Panc1 (cell line): ENCODE data around the gene C3orf70. TPM values are rescaled to one million over a fixed set of nuclear protein-coding genes. Genes with fewer than 3 reads are reported as not detected.

Experiments used
- ATAC-seq: fragments of 200-7000 bp; cut with Tn5 transposase; 2 replicates; pipeline ENCODE4 v1.9.1; 2020; ENCODE audit warnings: mild to moderate bottlenecking, moderate library complexity
- BruUV-seq: library from RNA; stranded (reverse); fragments of 400-500 nt; replicated peaks from 2 replicates; lab custom pipeline; 2021; lab: Mats Ljungman, UMichigan
- CTCF ChIA-PET: fragments of 300-600 bp; sonication (Branson Sonifier 250); formaldehyde crosslinking; loops from one replicate; lab custom pipeline; 2022; ENCODE audit warnings: antibody characterized with exemption; lab: Charles Lee
- POLR2A ChIA-PET: fragments of 300-600 bp; sonication (Branson Sonifier 250); formaldehyde crosslinking; loops from one replicate; lab custom pipeline; 2022; ENCODE audit warnings: antibody characterized with exemption; lab: Charles Lee
- DNase-seq: peaks from one replicate; pipeline ENCODE4 v3.0.0-alpha.2; 2010; ENCODE audit warnings: low read depth, low spot score
- H3K27ac ChIP-seq: 2 replicates; pipeline ENCODE4 v1.5.1; 2011; ENCODE audit warnings: mild to moderate bottlenecking, low read length, inconsistent platforms
- H3K27me3 ChIP-seq: fragments of 200-500 bp; sonication (Bioruptor generic); 2 replicates; pipeline ENCODE4 v1.6.0; 2014; ENCODE audit warnings: low read length, inconsistent platforms; ENCODE audit not compliant: control insufficient read depth, insufficient read depth
- H3K36me3 ChIP-seq: fragments of 200-500 bp; sonication (Bioruptor generic); 2 replicates; pipeline ENCODE4 v1.5.1; 2014; ENCODE audit warnings: inconsistent platforms, mild to moderate bottlenecking, low read length, moderate library complexity; ENCODE audit not compliant: control insufficient read depth, insufficient read depth
- H3K4me1 ChIP-seq: 2 replicates; pipeline ENCODE4 v1.5.1; 2011; ENCODE audit warnings: inconsistent platforms, mild to moderate bottlenecking, low read length, moderate library complexity; ENCODE audit not compliant: control insufficient read depth, insufficient read depth
- H3K4me3 ChIP-seq, 2 experiments: 2 replicates each; pipeline ENCODE4 v1.5.1; 2011 to 2012; ENCODE audit warnings: low read depth in 2 of 2, low read length in 2 of 2, mild to moderate bottlenecking in 2 of 2, inconsistent platforms in 1 of 2, moderate library complexity in 1 of 2
- H3K9me3 ChIP-seq: fragments of 200-500 bp; sonication (Bioruptor generic); 2 replicates; pipeline ENCODE4 v1.5.1; 2014; ENCODE audit warnings: low read depth, mild to moderate bottlenecking, inconsistent platforms, low read length, moderate library complexity; ENCODE audit not compliant: control insufficient read depth, insufficient read depth
- CTCF ChIP-seq: fragments of 450-650 bp; IDR thresholded peaks from 2 replicates; pipeline ENCODE4 v1.5.1; 2017; ENCODE audit warnings: mild to moderate bottlenecking
- POLR2AphosphoS5 ChIP-seq: IDR thresholded peaks from 2 replicates; pipeline ENCODE4 v1.6.1; 2012; ENCODE audit warnings: mild to moderate bottlenecking, low read depth, low read length, moderate library complexity
- SIN3A ChIP-seq: IDR thresholded peaks from 2 replicates; pipeline ENCODE4 v1.6.1; 2012; ENCODE audit warnings: low read depth, mild to moderate bottlenecking, low read length, moderate library complexity, borderline replicate concordance; ENCODE audit not compliant: insufficient read depth
- TCF7L2 ChIP-seq: IDR thresholded peaks from 2 replicates; pipeline ENCODE4 v1.6.1; 2011; ENCODE audit warnings: mild to moderate bottlenecking, low read depth, low read length, inconsistent platforms
- in situ Hi-C: cut with HindIII; loops from 2 replicates; pipeline ENCODE4 v1.10.0; 2016; ENCODE audit warnings: low sequenced_read_pairs, low pct_unique_long_range_greater_than_20kb
- intact Hi-C: fragments of 100-400 bp; cut with micrococcal nuclease; formaldehyde crosslinking; loops from one replicate; pipeline ENCODE4 v1.10.0; 2022; ENCODE audit not compliant: unreplicated experiment
- total RNA-seq: library from RNA; stranded (reverse); gene quantifications from one replicate; pipeline ENCODE4 v1.2.1, GENCODE V29; 2021; ENCODE audit not compliant: unreplicated experiment
- TF ChIP-seq, protein P1 (sequence below), 2 experiments: IDR thresholded peaks; 2 replicates each; pipeline ENCODE4 v1.6.1; 2011 to 2012; ENCODE audit warnings: low read depth in 2 of 2, control low read depth in 1 of 2, low read length in 1 of 2, mild to moderate bottlenecking in 1 of 2, moderate library complexity in 1 of 2; ENCODE audit not compliant: insufficient read depth in 1 of 2

C3orf70 gene
- total RNA-seq, 1 experiment from 2014 or later = 0.10 TPM

- TF ChIP-seq, protein P1, sequence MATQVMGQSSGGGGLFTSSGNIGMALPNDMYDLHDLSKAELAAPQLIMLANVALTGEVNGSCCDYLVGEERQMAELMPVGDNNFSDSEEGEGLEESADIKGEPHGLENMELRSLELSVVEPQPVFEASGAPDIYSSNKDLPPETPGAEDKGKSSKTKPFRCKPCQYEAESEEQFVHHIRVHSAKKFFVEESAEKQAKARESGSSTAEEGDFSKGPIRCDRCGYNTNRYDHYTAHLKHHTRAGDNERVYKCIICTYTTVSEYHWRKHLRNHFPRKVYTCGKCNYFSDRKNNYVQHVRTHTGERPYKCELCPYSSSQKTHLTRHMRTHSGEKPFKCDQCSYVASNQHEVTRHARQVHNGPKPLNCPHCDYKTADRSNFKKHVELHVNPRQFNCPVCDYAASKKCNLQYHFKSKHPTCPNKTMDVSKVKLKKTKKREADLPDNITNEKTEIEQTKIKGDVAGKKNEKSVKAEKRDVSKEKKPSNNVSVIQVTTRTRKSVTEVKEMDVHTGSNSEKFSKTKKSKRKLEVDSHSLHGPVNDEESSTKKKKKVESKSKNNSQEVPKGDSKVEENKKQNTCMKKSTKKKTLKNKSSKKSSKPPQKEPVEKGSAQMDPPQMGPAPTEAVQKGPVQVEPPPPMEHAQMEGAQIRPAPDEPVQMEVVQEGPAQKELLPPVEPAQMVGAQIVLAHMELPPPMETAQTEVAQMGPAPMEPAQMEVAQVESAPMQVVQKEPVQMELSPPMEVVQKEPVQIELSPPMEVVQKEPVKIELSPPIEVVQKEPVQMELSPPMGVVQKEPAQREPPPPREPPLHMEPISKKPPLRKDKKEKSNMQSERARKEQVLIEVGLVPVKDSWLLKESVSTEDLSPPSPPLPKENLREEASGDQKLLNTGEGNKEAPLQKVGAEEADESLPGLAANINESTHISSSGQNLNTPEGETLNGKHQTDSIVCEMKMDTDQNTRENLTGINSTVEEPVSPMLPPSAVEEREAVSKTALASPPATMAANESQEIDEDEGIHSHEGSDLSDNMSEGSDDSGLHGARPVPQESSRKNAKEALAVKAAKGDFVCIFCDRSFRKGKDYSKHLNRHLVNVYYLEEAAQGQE (IDR thresholded peaks at IDR 0.05; ENCODE audit: insufficient read depth in 1 of 2, low read depth in 2 of 2, low read length in 1 of 2) = no peak
- TF ChIP-seq SIN3A = no peak
- no peak for TF ChIP-seq POLR2AphosphoS5
- no peak for TF ChIP-seq TCF7L2
- TF ChIP-seq CTCF = no peak
- ChIA-PET CTCF (no interaction called here), POLR2A (no interaction called here)
- no peak for ATAC-seq
- DNase-seq = no peak
- H3K36me3 ChIP-seq = no peaks in the 10 kb centered on the region
- H3K4me3 ChIP-seq = no peak overlapping the region
- no peaks in the 10 kb centered on the region for H3K9me3 ChIP-seq
- in situ Hi-C loops (no loop called here), intact Hi-C loops (no loop called here)
- no TSS peak for BruUV-seq
- peaks cover 6% of the 10 kb centered on the region; the same call in 1 of the 2 replicates for H3K27me3 ChIP-seq
- no peaks in the 10 kb centered on the region for H3K4me1 ChIP-seq
- no peak overlapping the region for H3K27ac ChIP-seq
These were observed 76.6 kb downstream of the C3orf70 start for GRCh38 chr3:185076219-185076618.

DNA sequence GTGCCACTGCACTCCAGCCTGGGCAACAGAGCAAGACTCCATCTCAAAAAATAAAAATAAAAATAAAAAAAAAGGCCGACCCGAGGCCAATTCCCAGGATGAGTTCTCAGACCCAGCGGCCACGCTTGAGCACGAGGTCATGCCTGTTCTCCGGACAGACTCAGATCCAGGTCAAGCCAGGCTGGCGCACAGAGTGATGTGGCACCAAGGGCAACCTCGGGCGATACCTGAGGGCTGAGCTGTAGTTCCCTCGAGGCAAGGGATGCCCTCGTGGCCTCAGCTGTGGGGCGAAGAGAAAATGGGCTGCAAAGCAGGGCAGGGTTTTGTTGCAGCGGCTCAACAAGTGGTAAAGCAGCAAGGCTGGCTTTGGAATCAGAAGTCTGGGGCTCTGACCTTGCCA lies 77.3 kb downstream of the C3orf70 start:
- BruUV-seq = no TSS peak
- H3K4me1 ChIP-seq = no peaks in the 10 kb centered on the region
- no peak overlapping the region for H3K27ac ChIP-seq
- no peaks in the 10 kb centered on the region for H3K9me3 ChIP-seq
- H3K36me3 ChIP-seq = no peaks in the 10 kb centered on the region
- H3K27me3 ChIP-seq = peaks cover 6% of the 10 kb centered on the region; the same call in 1 of the 2 replicates
- in situ Hi-C loops (no loop called here), intact Hi-C loops (no loop called here)
- ChIA-PET CTCF (no interaction called here), POLR2A (no interaction called here)
- no peak for ATAC-seq
- DNase-seq = no peak
- H3K4me3 ChIP-seq = no peak overlapping the region
- TF ChIP-seq TCF7L2 = no peak

DNA sequence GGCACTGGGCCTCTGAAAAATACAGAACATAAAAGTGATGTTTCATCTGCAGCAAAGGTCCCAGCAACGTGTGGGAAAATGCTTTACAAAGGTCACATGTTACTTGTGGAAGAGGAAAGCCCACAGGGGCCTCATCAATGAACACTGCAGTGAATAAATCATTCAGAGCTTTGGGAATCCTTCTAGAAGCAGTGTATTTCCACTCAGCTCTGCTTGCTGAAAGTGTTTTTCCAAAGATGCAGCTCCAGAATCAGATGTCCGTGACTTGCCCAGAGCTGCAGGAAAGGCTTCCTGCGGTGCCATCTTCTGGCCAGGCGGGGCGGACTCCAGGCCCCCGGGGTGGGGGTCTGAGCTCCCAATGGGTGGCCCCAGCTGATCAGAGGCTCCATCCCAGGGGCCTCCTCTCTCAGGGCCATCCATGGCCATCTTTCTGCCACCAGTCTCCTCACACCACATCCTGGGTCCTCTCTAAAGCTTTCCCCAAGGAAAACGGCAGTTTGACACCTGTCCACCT lies 81.5 kb downstream of the C3orf70 start:
- POLR2A ChIA-PET = no interaction called here
- H3K27me3 ChIP-seq = no peaks in the 10 kb centered on the region
- in situ Hi-C loops = no loop called here
- H3K9me3 ChIP-seq = no peaks in the 10 kb centered on the region
- BruUV-seq = no TSS peak
- TF ChIP-seq, protein P1 (IDR thresholded peaks at IDR 0.05; ENCODE audit: insufficient read depth in 1 of 2, low read depth in 2 of 2, low read length in 1 of 2) = no peak
- TF ChIP-seq CTCF = no peak
- TF ChIP-seq TCF7L2 = no peak
- TF ChIP-seq SIN3A = no peak
- TF ChIP-seq POLR2AphosphoS5 = no peak
- H3K4me1 ChIP-seq = no peaks in the 10 kb centered on the region
- H3K4me3 ChIP-seq = no peak overlapping the region
- ATAC-seq = no peak
- CTCF ChIA-PET = no interaction called here
- DNase-seq = no peak
- H3K36me3 ChIP-seq = no peaks in the 10 kb centered on the region
- intact Hi-C loops = no loop called here
- no peak overlapping the region for H3K27ac ChIP-seq
